Measurements from ENCODE around the gene KCNRG. TPM values are rescaled to one million over a fixed set of nuclear protein-coding genes. Genes with fewer than 3 reads are reported as not detected.

Gene KCNRG
- total and polyA plus RNA-seq, 9 of the 15 experiments (the other 6 are each of a cell fraction or from before 2014, with no cell fraction given) = 0.36 to 1.1 (median 0.53) TPM

DNA sequence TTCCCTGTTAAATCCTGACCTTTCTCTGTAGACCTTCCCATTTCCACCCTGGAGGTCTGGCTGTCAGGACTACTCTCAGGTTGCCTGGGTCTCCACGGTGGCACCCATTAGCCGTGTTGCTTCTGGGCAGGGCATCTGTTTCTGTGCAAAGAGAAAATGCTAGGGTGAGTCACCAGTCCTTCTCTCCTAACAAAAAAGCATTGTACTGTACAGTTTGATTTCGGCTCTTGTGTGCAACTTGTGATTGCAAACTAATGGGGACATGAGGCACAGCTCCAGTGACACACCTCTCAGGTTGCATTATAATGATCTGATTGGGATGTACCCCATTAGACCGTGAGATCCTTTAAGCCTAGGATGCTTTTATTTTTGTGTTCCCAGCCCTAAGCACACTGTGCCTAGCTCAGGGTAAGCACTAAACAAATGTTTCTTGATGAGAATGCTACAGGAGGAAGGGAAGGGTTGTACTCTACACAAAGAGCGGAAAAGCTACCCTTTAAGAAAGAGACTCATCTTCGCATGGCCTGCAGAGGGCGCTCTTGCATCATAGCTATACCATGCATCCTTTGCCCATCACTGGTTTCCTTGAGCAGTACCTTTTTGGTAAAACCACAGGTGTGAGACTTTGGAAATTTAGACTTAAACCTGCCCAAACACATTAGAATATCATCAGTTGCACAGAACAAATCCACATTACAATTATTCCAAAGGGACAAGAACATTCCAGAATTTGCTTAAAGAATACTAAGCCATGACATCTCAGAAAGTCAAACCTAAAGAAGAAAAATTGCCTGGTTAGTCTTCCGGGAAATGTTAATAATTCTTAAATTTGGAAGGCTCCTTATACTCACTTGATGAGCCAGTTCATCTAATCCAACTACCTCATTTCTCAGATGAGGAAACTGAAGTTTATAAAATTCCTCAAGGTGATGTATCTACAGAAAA is 38.7 kb upstream of the KCNRG start (continued):
- TF ChIP-seq, protein P1, sequence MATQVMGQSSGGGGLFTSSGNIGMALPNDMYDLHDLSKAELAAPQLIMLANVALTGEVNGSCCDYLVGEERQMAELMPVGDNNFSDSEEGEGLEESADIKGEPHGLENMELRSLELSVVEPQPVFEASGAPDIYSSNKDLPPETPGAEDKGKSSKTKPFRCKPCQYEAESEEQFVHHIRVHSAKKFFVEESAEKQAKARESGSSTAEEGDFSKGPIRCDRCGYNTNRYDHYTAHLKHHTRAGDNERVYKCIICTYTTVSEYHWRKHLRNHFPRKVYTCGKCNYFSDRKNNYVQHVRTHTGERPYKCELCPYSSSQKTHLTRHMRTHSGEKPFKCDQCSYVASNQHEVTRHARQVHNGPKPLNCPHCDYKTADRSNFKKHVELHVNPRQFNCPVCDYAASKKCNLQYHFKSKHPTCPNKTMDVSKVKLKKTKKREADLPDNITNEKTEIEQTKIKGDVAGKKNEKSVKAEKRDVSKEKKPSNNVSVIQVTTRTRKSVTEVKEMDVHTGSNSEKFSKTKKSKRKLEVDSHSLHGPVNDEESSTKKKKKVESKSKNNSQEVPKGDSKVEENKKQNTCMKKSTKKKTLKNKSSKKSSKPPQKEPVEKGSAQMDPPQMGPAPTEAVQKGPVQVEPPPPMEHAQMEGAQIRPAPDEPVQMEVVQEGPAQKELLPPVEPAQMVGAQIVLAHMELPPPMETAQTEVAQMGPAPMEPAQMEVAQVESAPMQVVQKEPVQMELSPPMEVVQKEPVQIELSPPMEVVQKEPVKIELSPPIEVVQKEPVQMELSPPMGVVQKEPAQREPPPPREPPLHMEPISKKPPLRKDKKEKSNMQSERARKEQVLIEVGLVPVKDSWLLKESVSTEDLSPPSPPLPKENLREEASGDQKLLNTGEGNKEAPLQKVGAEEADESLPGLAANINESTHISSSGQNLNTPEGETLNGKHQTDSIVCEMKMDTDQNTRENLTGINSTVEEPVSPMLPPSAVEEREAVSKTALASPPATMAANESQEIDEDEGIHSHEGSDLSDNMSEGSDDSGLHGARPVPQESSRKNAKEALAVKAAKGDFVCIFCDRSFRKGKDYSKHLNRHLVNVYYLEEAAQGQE (IDR thresholded peaks at IDR 0.05; ENCODE audit: borderline replicate concordance) = peak; percentile 77; the same call in 1 of the 2 replicates
- TF ChIP-seq, protein P1 (CRISPR knock-in tag; IDR thresholded peaks at IDR 0.05; ENCODE audit: low read depth) = no peak
- TF ChIP-seq CEBPB (tag; IDR thresholded peaks at IDR 0.05) = peak; percentile 36; the same call in 1 of the 2 replicates
- TF ChIP-seq STAG1 (CRISPR knock-in tag; IDR thresholded peaks at IDR 0.05; ENCODE audit: borderline replicate concordance) = peak; percentile 86; the same call in 1 of the 2 replicates
- no peak for TF ChIP-seq EHMT2 (IDR thresholded peaks at IDR 0.05)
- no peak for TF ChIP-seq FOXM1 (IDR thresholded peaks at IDR 0.05; ENCODE audit: low read depth)
- TF ChIP-seq FOXM1 (CRISPR knock-in tag; IDR thresholded peaks at IDR 0.05; ENCODE audit: low read depth) = no peak
- TF ChIP-seq ZEB2 (IDR thresholded peaks at IDR 0.05) = 0 out of 2 replicates have a peak, but pooled peaks have one; percentile 20
- TF ChIP-seq JUND (IDR thresholded peaks at IDR 0.05; ENCODE audit: borderline replicate concordance, low read depth, low read length) = 0 out of 2 replicates have a peak, but pooled peaks have one; percentile 23
- TF ChIP-seq JUND (tag; IDR thresholded peaks at IDR 0.05; ENCODE audit: borderline replicate concordance, low read depth, low read length) = no peak
- 0 out of 2 replicates have a peak, but pooled peaks have one; percentile 8 for TF ChIP-seq BHLHE40 (IDR thresholded peaks at IDR 0.05; ENCODE audit: low read length)
- 0 out of 2 replicates have a peak, but pooled peaks have one; percentile 30 for TF ChIP-seq CC2D1A (IDR thresholded peaks at IDR 0.05)
- TF ChIP-seq, protein P2, sequence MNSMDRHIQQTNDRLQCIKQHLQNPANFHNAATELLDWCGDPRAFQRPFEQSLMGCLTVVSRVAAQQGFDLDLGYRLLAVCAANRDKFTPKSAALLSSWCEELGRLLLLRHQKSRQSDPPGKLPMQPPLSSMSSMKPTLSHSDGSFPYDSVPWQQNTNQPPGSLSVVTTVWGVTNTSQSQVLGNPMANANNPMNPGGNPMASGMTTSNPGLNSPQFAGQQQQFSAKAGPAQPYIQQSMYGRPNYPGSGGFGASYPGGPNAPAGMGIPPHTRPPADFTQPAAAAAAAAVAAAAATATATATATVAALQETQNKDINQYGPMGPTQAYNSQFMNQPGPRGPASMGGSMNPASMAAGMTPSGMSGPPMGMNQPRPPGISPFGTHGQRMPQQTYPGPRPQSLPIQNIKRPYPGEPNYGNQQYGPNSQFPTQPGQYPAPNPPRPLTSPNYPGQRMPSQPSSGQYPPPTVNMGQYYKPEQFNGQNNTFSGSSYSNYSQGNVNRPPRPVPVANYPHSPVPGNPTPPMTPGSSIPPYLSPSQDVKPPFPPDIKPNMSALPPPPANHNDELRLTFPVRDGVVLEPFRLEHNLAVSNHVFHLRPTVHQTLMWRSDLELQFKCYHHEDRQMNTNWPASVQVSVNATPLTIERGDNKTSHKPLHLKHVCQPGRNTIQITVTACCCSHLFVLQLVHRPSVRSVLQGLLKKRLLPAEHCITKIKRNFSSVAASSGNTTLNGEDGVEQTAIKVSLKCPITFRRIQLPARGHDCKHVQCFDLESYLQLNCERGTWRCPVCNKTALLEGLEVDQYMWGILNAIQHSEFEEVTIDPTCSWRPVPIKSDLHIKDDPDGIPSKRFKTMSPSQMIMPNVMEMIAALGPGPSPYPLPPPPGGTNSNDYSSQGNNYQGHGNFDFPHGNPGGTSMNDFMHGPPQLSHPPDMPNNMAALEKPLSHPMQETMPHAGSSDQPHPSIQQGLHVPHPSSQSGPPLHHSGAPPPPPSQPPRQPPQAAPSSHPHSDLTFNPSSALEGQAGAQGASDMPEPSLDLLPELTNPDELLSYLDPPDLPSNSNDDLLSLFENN (IDR thresholded peaks at IDR 0.05; ENCODE audit: low read depth in 2 of 2, low read length in 2 of 2) = no peak
- no peak for TF ChIP-seq KAT2B (IDR thresholded peaks at IDR 0.05; ENCODE audit: low read depth, low read length)
